Muscle of arm (tissue), 12 donors: ENCODE results near the gene PDE6B. TPM values are rescaled to one million over a fixed set of nuclear protein-coding genes. Genes with fewer than 3 reads are reported as not detected.
A peak's percentile ranks its signal among the peaks of the same experiment; 100 is the strongest.

Source experiments
- DNase-seq: peaks from one replicate; pipeline ENCODE4 v3.0.0-alpha.2; 2013
- polyA plus RNA-seq, 12 donors: library from polyadenylated mRNA; unstranded; fragments of 120-200 nt; gene quantifications; one replicate each; pipeline ENCODE4 v1.2.1, GENCODE V29; 2013; ENCODE audit not compliant: insufficient read length in 12 of 12

Gene PDE6B
- polyA plus RNA-seq, 12 donors: 9.2 to 34.5 (median 13.0) TPM; not detected in 1

GRCh38 chr4:600166-600565, 25.2 kb upstream of the PDE6B start:
- DNase-seq: no peak

GRCh38 chr4:600850-601515, 24.4 kb upstream of the PDE6B start:
- DNase-seq: no peak

- no peak for DNase-seq
Measured at GRCh38 chr4:601612-602558, 23.5 kb upstream of the PDE6B start.

GRCh38 chr4:602559-602942, 22.8 kb upstream of the PDE6B start:
- peak; percentile 7 for DNase-seq

- no peak for DNase-seq
Measured at GRCh38 chr4:604131-604530, 21.2 kb upstream of the PDE6B start.

GRCh38 chr4:605702-606425, 19.5 kb upstream of the PDE6B start:
- DNase-seq: no peak

GRCh38 chr4:608236-608635, 17.1 kb upstream of the PDE6B start:
- DNase-seq: no peak

- no peak for DNase-seq
Measured at GRCh38 chr4:609400-610050, 15.8 kb upstream of the PDE6B start.

- DNase-seq: peak; percentile 5
Measured at GRCh38 chr4:610411-611261, 14.7 kb upstream of the PDE6B start.

GRCh38 chr4:612052-612748, 13.2 kb upstream of the PDE6B start:
- no peak for DNase-seq

GRCh38 chr4:612749-613125, 12.6 kb upstream of the PDE6B start:
- DNase-seq: no peak

- DNase-seq: no peak
Measured at GRCh38 chr4:613126-613525, 12.2 kb upstream of the PDE6B start.

- DNase-seq: no peak
Measured at GRCh38 chr4:616091-616490, 9.3 kb upstream of the PDE6B start.

GRCh38 chr4:616911-617643, 8.3 kb upstream of the PDE6B start:
- no peak for DNase-seq

- DNase-seq: no peak
Measured at GRCh38 chr4:617644-618641, 7.4 kb upstream of the PDE6B start.

GRCh38 chr4:620201-620600, 5.2 kb upstream of the PDE6B start:
- DNase-seq: no peak

- no peak for DNase-seq
Measured at GRCh38 chr4:620851-621261, 4.5 kb upstream of the PDE6B start.
